Measurements from ENCODE around the gene RASSF8.

RASSF8 gene

GRCh38 chr12:25962932-25963525 is 4.5 kb downstream of the RASSF8 start:
- DNase-seq, result no peak

GRCh38 chr12:25965682-25966081 is 7.2 kb downstream of the RASSF8 start:
- DNase-seq, result no peak

GRCh38 chr12:25970082-25970481 is 11.6 kb downstream of the RASSF8 start:
- no peak for DNase-seq

- no peak for DNase-seq
Observed at GRCh38 chr12:25970916-25971653, 12.6 kb downstream of the RASSF8 start.

- DNase-seq, result no peak
Observed at GRCh38 chr12:25971654-25972041, 13.2 kb downstream of the RASSF8 start.

- no peak for DNase-seq
Observed at GRCh38 chr12:25972783-25973182, 14.3 kb downstream of the RASSF8 start.

GRCh38 chr12:25975179-25975578 is 16.7 kb downstream of the RASSF8 start:
- DNase-seq, result no peak

GRCh38 chr12:25975682-25976081 is 17.2 kb downstream of the RASSF8 start:
- no peak for DNase-seq

- no peak for DNase-seq
Observed at GRCh38 chr12:25976289-25976688, 17.8 kb downstream of the RASSF8 start.

GRCh38 chr12:25977047-25977446 is 18.6 kb downstream of the RASSF8 start:
- no peak for DNase-seq

- DNase-seq, result no peak
Observed at GRCh38 chr12:25979059-25979458, 20.6 kb downstream of the RASSF8 start.

GRCh38 chr12:25979563-25979962 is 21.1 kb downstream of the RASSF8 start:
- no peak for DNase-seq

GRCh38 chr12:25980035-25980434 is 21.6 kb downstream of the RASSF8 start:
- no peak for DNase-seq

GRCh38 chr12:25981597-25981996 is 23.1 kb downstream of the RASSF8 start:
- no peak for DNase-seq

- no peak for DNase-seq
Observed at GRCh38 chr12:25982416-25982815, 23.9 kb downstream of the RASSF8 start.

GRCh38 chr12:25983625-25984024 is 25.1 kb downstream of the RASSF8 start:
- DNase-seq, result no peak

- no peak for DNase-seq
Observed at GRCh38 chr12:25984759-25985158, 26.3 kb downstream of the RASSF8 start.

- DNase-seq, result no peak
Observed at GRCh38 chr12:25985316-25986175, 27.1 kb downstream of the RASSF8 start.

GRCh38 chr12:25986180-25986579 is 27.7 kb downstream of the RASSF8 start:
- DNase-seq, result no peak

- no peak for DNase-seq
Observed at GRCh38 chr12:25988505-25988904, 30.0 kb downstream of the RASSF8 start.

GRCh38 chr12:25990495-25990894 is 32.0 kb downstream of the RASSF8 start:
- DNase-seq, result no peak

GRCh38 chr12:25992026-25992782 is 33.7 kb downstream of the RASSF8 start:
- no peak for DNase-seq

All from activated CD4-positive, alpha-beta T cell treated with anti-CD3 and anti-CD28 coated beads, Interleukin-2, amount 50 U/mL, for 4 hours (primary cell).